ENCODE measurements around the gene UCK1. TPM values are rescaled to one million over a fixed set of nuclear protein-coding genes. Genes with fewer than 3 reads are reported as not detected.

The UCK1 gene
- total and polyA plus RNA-seq, 2 of the 4 experiments (the other 2 are of a cell fraction) = 17.9 to 21.4 TPM

- dilution Hi-C loops (cut with HindIII; ENCODE audit: low sequenced_read_pairs, unreplicated experiment) (no loop called here), in situ Hi-C loops (cut with MboI; ENCODE audit: low sequenced_read_pairs) (no loop called here), intact Hi-C loops (cut with micrococcal nuclease) (no loop called here)
- no peak overlapping the region for H2BK20ac ChIP-seq (ENCODE audit: low read depth, low read length)
- no peak overlapping the region for H3K9ac ChIP-seq (ENCODE audit: low read depth, low read length)
- no peak overlapping the region for H2AK9ac ChIP-seq (replicated peaks; ENCODE audit: low read depth, low read length, poor library complexity)
- no peak overlapping the region for H2BK15ac ChIP-seq (ENCODE audit: low read depth, low read length)
- ATAC-seq (ENCODE audit: low read depth) = no peak
- no peak overlapping the region for H3K23ac ChIP-seq (ENCODE audit: low read depth, low read length)
- H2BK120ac ChIP-seq (ENCODE audit: low read depth, low read length) = no peak overlapping the region
- H3K9me3 ChIP-seq (ENCODE audit: control insufficient read depth, insufficient read depth, low read length) = no peaks in the 10 kb centered on the region
- peaks cover 7 to 51% of the 10 kb centered on the region in 2 experiments for H3K79me1 ChIP-seq (ENCODE audit: low read depth in 1 of 2, low read length in 2 of 2)
- no peak for TF ChIP-seq RFX5 (IDR thresholded peaks at IDR 0.05; ENCODE audit: low read depth, low read length)
- H2AFZ ChIP-seq (replicated peaks; ENCODE audit: low read length, poor library complexity) = no peak overlapping the region
- H3K56ac ChIP-seq (ENCODE audit: extremely low read depth, insufficient read depth, low read length) = no peak overlapping the region
- no peak overlapping the region for H3K14ac ChIP-seq (replicated peaks; ENCODE audit: low read depth, low read length)
- H4K91ac ChIP-seq (ENCODE audit: insufficient read depth, low read depth, low read length) = no peak overlapping the region
- H3K4me1 ChIP-seq (ENCODE audit: control insufficient read depth, insufficient read depth, low read length) = no peaks in the 10 kb centered on the region
- no peak overlapping the region for H4K8ac ChIP-seq (ENCODE audit: low read depth in 2 of 2, low read length in 2 of 2)
- peaks cover 93% of the 10 kb centered on the region for H3K36me3 ChIP-seq (ENCODE audit: control insufficient read depth, insufficient read depth, low read length)
- H4K20me1 ChIP-seq (ENCODE audit: insufficient read depth, low read length) = peaks cover 32% of the 10 kb centered on the region
- no peak for DNase-seq
- POLR2A ChIA-PET (ENCODE audit: unreplicated experiment) = no interaction called here
- no peaks in the 10 kb centered on the region for H3K27me3 ChIP-seq (ENCODE audit: control insufficient read depth, insufficient read depth, low read length)
- H4K5ac ChIP-seq (ENCODE audit: low read depth, low read length) = no peak overlapping the region
- no peak overlapping the region for H3K4me2 ChIP-seq (ENCODE audit: low read depth, low read length)
- no TSS peak for BruUV-seq (replicated peaks)
- H3K27ac ChIP-seq (ENCODE audit: insufficient read depth, low read length) = no peak overlapping the region
- H3K9me1 ChIP-seq (ENCODE audit: insufficient read depth, low read length) = no peaks in the 10 kb centered on the region
- H3K4ac ChIP-seq (ENCODE audit: low read depth, low read length) = no peak overlapping the region
- H2BK5ac ChIP-seq (ENCODE audit: low read depth, low read length, poor library complexity, severe bottlenecking) = no peak overlapping the region
- no peak overlapping the region for H3K4me3 ChIP-seq (ENCODE audit: insufficient read depth, low read depth, low read length)
- CTCF ChIA-PET = no interaction called here
- 88% methylated on average over 5 of the region's 22 CpGs; no CpG with 5 or more reads in 1 of the 2 experiments for WGBS, 2 experiments (ENCODE audit: extremely low coverage in 2 of 2, insufficient read length in 1 of 2)
- no peak overlapping the region for H3K18ac ChIP-seq (ENCODE audit: low read depth, low read length)
- H2AK5ac ChIP-seq (ENCODE audit: low read depth, low read length) = no peak overlapping the region
Observed at GRCh38 chr9:131494296-131494870, 36.7 kb downstream of the UCK1 start.
